Lung (tissue), 12 donors: ENCODE data around the gene ZNF148. TPM values are rescaled to one million over a fixed set of nuclear protein-coding genes. Genes with fewer than 3 reads are reported as not detected.

ENCODE experiments used
- ATAC-seq: fragments of 200-7000 bp; cut with Tn5 transposase; one replicate; pipeline ENCODE4 v1.9.1; 2020; ENCODE audit warnings: moderate number of reproducible peaks; ENCODE audit not compliant: insufficient read depth, low FRiP score
- DNase-seq, 3 donors: peaks; one replicate each; pipeline ENCODE4 v3.0.0-alpha.2; 2013 to 2017
- H3K27ac ChIP-seq, 2 donors: one replicate each; pipeline ENCODE4 v1.5.1; 2013; ENCODE audit warnings: mild to moderate bottlenecking in 2 of 2, moderate library complexity in 2 of 2, control low read depth in 1 of 2, inconsistent platforms in 1 of 2, low read depth in 1 of 2, low read length in 1 of 2
- H3K27me3 ChIP-seq, 3 donors: one replicate each; pipeline ENCODE4 v1.5.1; 2013; ENCODE audit warnings: low read length in 2 of 3; ENCODE audit not compliant: control insufficient read depth in 3 of 3, insufficient read depth in 3 of 3
- H3K36me3 ChIP-seq, 4 donors: one replicate each; pipeline ENCODE4 v1.5.1; 2013; ENCODE audit warnings: low read length in 4 of 4, mild to moderate bottlenecking in 1 of 4, moderate library complexity in 1 of 4; ENCODE audit not compliant: control insufficient read depth in 4 of 4, insufficient read depth in 4 of 4
- H3K4me1 ChIP-seq, 5 donors: one replicate each; pipeline ENCODE4 v1.5.1; 2013; ENCODE audit warnings: low read length in 5 of 5, mild to moderate bottlenecking in 2 of 5, moderate library complexity in 1 of 5; ENCODE audit not compliant: control insufficient read depth in 5 of 5, insufficient read depth in 5 of 5
- H3K4me3 ChIP-seq: one replicate; pipeline ENCODE4 v1.5.1; 2013; ENCODE audit warnings: mild to moderate bottlenecking, control low read depth, moderate library complexity
- H3K9ac ChIP-seq, 2 donors: one replicate each; pipeline ENCODE4 v1.5.1; 2013; ENCODE audit warnings: low read length in 2 of 2, control low read depth in 1 of 2; ENCODE audit not compliant: insufficient read depth in 1 of 2
- H3K9me3 ChIP-seq, 4 donors: one replicate each; pipeline ENCODE4 v1.5.1; 2013; ENCODE audit warnings: low read length in 3 of 4, mild to moderate bottlenecking in 1 of 4, moderate library complexity in 1 of 4; ENCODE audit not compliant: control insufficient read depth in 4 of 4, insufficient read depth in 3 of 4
- WGBS, 2 donors: extraction: QIAGEN DNeasy Blood & Tissue Kit; methylation state at CpG; one replicate each; pipeline ENCODE4 v1.1.7; 2013; 5-methylcytosine and 5-hydroxymethylcytosine counted together
- polyA plus RNA-seq, 2 donors: library from polyadenylated mRNA; stranded (reverse); fragments of 200-250 nt; gene quantifications; one replicate each; pipeline ENCODE4 v1.2.1, GENCODE V29; 2013
- total RNA-seq, 2 donors: library from RNA; depleted of rRNA in 1 of 2; stranded (reverse); fragments of >200 nt in 1 of 2; gene quantifications; one replicate each; pipeline ENCODE4 v1.2.1, GENCODE V29; 2014 to 2021
- TF ChIP-seq, protein P1 (sequence below): IDR thresholded peaks from 2 replicates; pipeline ENCODE4 v1.5.1; 2012; ENCODE audit warnings: mild to moderate bottlenecking; ENCODE audit errors: control extremely low read depth, extremely low read depth
- donor health status: control.
- donor health status: control.
- donor health status: Bipolar disorder and iron deficiency.
- donor health status: healthy.
- donor health status: DM: yes; HTN: yes; CAD: no.

The ZNF148 gene
- total and polyA plus RNA-seq, 4 donors = 3.5 to 46.2 (median 20.4) TPM

DNA sequence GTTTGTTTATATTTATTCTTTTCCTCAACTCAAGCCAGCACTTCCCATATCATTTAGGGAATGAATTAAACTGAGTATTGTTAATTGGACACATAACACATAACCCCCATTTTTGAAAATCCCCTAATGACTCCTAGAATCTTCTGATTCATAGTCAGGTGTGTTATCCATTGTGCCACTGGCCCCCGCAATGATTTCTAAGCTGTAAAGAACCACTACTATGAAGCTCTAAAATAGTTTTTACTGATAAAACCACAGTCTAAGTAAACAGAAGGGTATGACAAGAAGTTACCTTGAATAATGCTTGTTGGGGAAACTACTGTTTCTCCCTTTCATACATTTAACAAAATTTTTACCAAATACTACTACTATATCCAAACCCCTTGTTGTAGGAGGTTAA, 140.3 kb downstream of the ZNF148 start:
- Histone ChIP-seq H3K27me3 (no peaks in the 10 kb centered on the region), H3K27ac (no peak overlapping the region), H3K36me3 (peaks cover 7 to 27% (median 15%) of the 10 kb centered on the region in 4 donors), H3K4me3 (no peak overlapping the region), H3K4me1 (peaks cover 0 to 3% (median 0%) of the 10 kb centered on the region in 5 donors), H3K9me3 (no peaks in the 10 kb centered on the region), H3K9ac (no peak overlapping the region)
- TF ChIP-seq, protein P1, sequence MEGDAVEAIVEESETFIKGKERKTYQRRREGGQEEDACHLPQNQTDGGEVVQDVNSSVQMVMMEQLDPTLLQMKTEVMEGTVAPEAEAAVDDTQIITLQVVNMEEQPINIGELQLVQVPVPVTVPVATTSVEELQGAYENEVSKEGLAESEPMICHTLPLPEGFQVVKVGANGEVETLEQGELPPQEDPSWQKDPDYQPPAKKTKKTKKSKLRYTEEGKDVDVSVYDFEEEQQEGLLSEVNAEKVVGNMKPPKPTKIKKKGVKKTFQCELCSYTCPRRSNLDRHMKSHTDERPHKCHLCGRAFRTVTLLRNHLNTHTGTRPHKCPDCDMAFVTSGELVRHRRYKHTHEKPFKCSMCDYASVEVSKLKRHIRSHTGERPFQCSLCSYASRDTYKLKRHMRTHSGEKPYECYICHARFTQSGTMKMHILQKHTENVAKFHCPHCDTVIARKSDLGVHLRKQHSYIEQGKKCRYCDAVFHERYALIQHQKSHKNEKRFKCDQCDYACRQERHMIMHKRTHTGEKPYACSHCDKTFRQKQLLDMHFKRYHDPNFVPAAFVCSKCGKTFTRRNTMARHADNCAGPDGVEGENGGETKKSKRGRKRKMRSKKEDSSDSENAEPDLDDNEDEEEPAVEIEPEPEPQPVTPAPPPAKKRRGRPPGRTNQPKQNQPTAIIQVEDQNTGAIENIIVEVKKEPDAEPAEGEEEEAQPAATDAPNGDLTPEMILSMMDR = no peak
- ATAC-seq = no peak
- DNase-seq = no peak
- WGBS, 2 donors = 95 to 98% methylated on average over 1 of the region's 1 CpG

GRCh38 chr3:125232401-125232800, 142.7 kb downstream of the ZNF148 start:
- Histone ChIP-seq H3K9ac (no peak overlapping the region), H3K9me3 (no peaks in the 10 kb centered on the region), H3K36me3 (peaks cover 7 to 24% (median 15%) of the 10 kb centered on the region in 4 donors), H3K4me1 (peaks cover 0 to 3% (median 0%) of the 10 kb centered on the region in 5 donors), H3K27me3 (no peaks in the 10 kb centered on the region), H3K27ac (no peak overlapping the region), H3K4me3 (no peak overlapping the region)
- DNase-seq = no peak
- TF ChIP-seq, protein P1 = no peak
- ATAC-seq = no peak
- WGBS, 2 donors = 97 to 98% methylated on average over 3 of the region's 3 CpGs

GRCh38 chr3:125231895-125232294, 143.2 kb downstream of the ZNF148 start:
- no peaks in the 10 kb centered on the region for H3K27me3 ChIP-seq
- no peak overlapping the region for H3K4me3 ChIP-seq
- 83 to 92% methylated on average over 3 of the region's 3 CpGs for WGBS, 2 donors
- H3K4me1 ChIP-seq = peaks cover 0 to 2% (median 0%) of the 10 kb centered on the region in 5 donors
- H3K9ac ChIP-seq = no peak overlapping the region
- ATAC-seq (peak; percentile 16), DNase-seq (no peak)
- no peak overlapping the region for H3K27ac ChIP-seq
- no peaks in the 10 kb centered on the region for H3K9me3 ChIP-seq
- TF ChIP-seq, protein P1 = no peak
- H3K36me3 ChIP-seq = peaks cover 7 to 20% (median 15%) of the 10 kb centered on the region in 4 donors

GRCh38 chr3:125229707-125230106, 145.4 kb downstream of the ZNF148 start:
- H3K36me3 ChIP-seq = peaks cover 7 to 20% (median 15%) of the 10 kb centered on the region in 4 donors
- no peak overlapping the region for H3K27ac ChIP-seq
- TF ChIP-seq, protein P1 = no peak
- ATAC-seq (no peak), DNase-seq (no peak)
- H3K4me1 ChIP-seq = no peaks in the 10 kb centered on the region
- whole genome bisulfite sequencing, 2 donors = 82 to 97% methylated on average over 1 of the region's 1 CpG
- H3K9ac ChIP-seq = no peak overlapping the region
- H3K4me3 ChIP-seq = no peak overlapping the region
- H3K27me3 ChIP-seq = no peaks in the 10 kb centered on the region
- H3K9me3 ChIP-seq = no peaks in the 10 kb centered on the region
